ENCODE results near the gene HTR7. TPM values are rescaled to one million over a fixed set of nuclear protein-coding genes. Genes with fewer than 3 reads are reported as not detected.

HTR7 gene
- total and polyA plus RNA-seq, 9 of the 15 experiments (the other 6 are each of a cell fraction or from before 2014, with no cell fraction given) = 0.07 to 0.33 (median 0.18) TPM

DNA sequence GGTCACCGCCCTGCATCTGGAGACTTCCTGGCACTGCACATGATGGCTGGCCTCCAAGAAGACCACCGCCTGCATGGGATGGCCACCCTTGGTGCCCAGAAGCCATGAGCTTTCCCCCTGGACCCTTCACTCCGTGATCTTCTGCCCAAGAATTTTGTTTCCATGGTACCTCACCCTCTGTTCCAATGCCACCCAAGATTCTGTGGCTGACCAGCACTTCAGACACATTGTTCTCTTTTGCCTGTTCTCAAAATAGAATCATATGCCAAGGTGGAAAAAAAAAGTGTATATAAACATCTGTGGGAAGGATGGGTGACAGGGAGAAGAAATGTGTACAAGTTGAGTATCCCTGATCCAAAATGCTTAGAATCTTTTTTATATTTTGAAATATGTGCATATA, 12.1 kb downstream of the HTR7 start (continued):
- TF ChIP-seq, protein P1, sequence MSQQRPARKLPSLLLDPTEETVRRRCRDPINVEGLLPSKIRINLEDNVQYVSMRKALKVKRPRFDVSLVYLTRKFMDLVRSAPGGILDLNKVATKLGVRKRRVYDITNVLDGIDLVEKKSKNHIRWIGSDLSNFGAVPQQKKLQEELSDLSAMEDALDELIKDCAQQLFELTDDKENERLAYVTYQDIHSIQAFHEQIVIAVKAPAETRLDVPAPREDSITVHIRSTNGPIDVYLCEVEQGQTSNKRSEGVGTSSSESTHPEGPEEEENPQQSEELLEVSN (IDR thresholded peaks at IDR 0.05; ENCODE audit: borderline replicate concordance in 1 of 2, extremely low read depth in 1 of 2, insufficient read depth in 1 of 2, insufficient read length in 1 of 2, low read depth in 1 of 2, low read length in 1 of 2, poor library complexity in 1 of 2, severe bottlenecking in 1 of 2) = no peak
- TF ChIP-seq ZSCAN29 (IDR thresholded peaks at IDR 0.05) = no peak
- no peak for TF ChIP-seq TEAD4 (IDR thresholded peaks at IDR 0.05; ENCODE audit: low read length)
- TF ChIP-seq TEAD4 (CRISPR knock-in tag; IDR thresholded peaks at IDR 0.05; ENCODE audit: borderline replicate concordance) = no peak
- TF ChIP-seq ZNF143 (CRISPR knock-in tag; IDR thresholded peaks at IDR 0.05) = no peak
- TF ChIP-seq, protein P2, sequence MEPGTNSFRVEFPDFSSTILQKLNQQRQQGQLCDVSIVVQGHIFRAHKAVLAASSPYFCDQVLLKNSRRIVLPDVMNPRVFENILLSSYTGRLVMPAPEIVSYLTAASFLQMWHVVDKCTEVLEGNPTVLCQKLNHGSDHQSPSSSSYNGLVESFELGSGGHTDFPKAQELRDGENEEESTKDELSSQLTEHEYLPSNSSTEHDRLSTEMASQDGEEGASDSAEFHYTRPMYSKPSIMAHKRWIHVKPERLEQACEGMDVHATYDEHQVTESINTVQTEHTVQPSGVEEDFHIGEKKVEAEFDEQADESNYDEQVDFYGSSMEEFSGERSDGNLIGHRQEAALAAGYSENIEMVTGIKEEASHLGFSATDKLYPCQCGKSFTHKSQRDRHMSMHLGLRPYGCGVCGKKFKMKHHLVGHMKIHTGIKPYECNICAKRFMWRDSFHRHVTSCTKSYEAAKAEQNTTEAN (CRISPR knock-in tag; IDR thresholded peaks at IDR 0.05) = no peak
- TF ChIP-seq C11orf30 (IDR thresholded peaks at IDR 0.05; ENCODE audit: low read depth) = no peak
- TF ChIP-seq, protein P3, sequence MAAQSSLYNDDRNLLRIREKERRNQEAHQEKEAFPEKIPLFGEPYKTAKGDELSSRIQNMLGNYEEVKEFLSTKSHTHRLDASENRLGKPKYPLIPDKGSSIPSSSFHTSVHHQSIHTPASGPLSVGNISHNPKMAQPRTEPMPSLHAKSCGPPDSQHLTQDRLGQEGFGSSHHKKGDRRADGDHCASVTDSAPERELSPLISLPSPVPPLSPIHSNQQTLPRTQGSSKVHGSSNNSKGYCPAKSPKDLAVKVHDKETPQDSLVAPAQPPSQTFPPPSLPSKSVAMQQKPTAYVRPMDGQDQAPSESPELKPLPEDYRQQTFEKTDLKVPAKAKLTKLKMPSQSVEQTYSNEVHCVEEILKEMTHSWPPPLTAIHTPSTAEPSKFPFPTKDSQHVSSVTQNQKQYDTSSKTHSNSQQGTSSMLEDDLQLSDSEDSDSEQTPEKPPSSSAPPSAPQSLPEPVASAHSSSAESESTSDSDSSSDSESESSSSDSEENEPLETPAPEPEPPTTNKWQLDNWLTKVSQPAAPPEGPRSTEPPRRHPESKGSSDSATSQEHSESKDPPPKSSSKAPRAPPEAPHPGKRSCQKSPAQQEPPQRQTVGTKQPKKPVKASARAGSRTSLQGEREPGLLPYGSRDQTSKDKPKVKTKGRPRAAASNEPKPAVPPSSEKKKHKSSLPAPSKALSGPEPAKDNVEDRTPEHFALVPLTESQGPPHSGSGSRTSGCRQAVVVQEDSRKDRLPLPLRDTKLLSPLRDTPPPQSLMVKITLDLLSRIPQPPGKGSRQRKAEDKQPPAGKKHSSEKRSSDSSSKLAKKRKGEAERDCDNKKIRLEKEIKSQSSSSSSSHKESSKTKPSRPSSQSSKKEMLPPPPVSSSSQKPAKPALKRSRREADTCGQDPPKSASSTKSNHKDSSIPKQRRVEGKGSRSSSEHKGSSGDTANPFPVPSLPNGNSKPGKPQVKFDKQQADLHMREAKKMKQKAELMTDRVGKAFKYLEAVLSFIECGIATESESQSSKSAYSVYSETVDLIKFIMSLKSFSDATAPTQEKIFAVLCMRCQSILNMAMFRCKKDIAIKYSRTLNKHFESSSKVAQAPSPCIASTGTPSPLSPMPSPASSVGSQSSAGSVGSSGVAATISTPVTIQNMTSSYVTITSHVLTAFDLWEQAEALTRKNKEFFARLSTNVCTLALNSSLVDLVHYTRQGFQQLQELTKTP (IDR thresholded peaks at IDR 0.05; ENCODE audit: low read depth in 1 of 2, partially characterized antibody in 2 of 2) = no peak
- no peak for TF ChIP-seq HNRNPLL (IDR thresholded peaks at IDR 0.05; ENCODE audit: low read depth, low read length, poor library complexity, severe bottlenecking)

All from K562 (cell line).